Panc1 (cell line): ENCODE measurements around the gene SLC4A1.

Source experiments
- CTCF ChIP-seq: fragments of 450-650 bp; IDR thresholded peaks from 2 replicates; pipeline ENCODE4 v1.5.1; 2017; ENCODE audit warnings: mild to moderate bottlenecking
- POLR2AphosphoS5 ChIP-seq: IDR thresholded peaks from 2 replicates; pipeline ENCODE4 v1.6.1; 2012; ENCODE audit warnings: mild to moderate bottlenecking, low read depth, low read length, moderate library complexity
- SIN3A ChIP-seq: IDR thresholded peaks from 2 replicates; pipeline ENCODE4 v1.6.1; 2012; ENCODE audit warnings: low read depth, mild to moderate bottlenecking, low read length, moderate library complexity, borderline replicate concordance; ENCODE audit not compliant: insufficient read depth
- TCF7L2 ChIP-seq: IDR thresholded peaks from 2 replicates; pipeline ENCODE4 v1.6.1; 2011; ENCODE audit warnings: mild to moderate bottlenecking, low read depth, low read length, inconsistent platforms
- TF ChIP-seq, protein P1 (sequence below), 2 experiments: IDR thresholded peaks; 2 replicates each; pipeline ENCODE4 v1.6.1; 2011 to 2012; ENCODE audit warnings: low read depth in 2 of 2, control low read depth in 1 of 2, low read length in 1 of 2, mild to moderate bottlenecking in 1 of 2, moderate library complexity in 1 of 2; ENCODE audit not compliant: insufficient read depth in 1 of 2

DNA sequence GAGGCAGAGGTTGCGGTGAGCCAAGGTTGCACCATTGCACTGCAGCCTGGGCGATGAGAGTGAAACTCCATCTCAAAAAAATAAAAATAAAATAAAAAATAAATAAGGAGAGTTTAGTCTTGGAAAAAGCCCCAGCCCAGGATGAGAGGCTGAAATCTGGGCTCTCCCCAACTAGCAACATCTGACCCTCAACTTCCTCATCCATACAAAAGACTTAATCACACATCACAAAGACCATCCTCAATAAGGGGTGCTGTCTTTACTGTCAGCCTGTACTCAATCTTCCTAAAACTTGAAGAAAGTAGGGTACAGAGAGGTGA is 11.4 kb upstream of the SLC4A1 start:
- TF ChIP-seq TCF7L2 (no peak), CTCF (no peak), POLR2AphosphoS5 (no peak), SIN3A (no peak)
- TF ChIP-seq, protein P1, sequence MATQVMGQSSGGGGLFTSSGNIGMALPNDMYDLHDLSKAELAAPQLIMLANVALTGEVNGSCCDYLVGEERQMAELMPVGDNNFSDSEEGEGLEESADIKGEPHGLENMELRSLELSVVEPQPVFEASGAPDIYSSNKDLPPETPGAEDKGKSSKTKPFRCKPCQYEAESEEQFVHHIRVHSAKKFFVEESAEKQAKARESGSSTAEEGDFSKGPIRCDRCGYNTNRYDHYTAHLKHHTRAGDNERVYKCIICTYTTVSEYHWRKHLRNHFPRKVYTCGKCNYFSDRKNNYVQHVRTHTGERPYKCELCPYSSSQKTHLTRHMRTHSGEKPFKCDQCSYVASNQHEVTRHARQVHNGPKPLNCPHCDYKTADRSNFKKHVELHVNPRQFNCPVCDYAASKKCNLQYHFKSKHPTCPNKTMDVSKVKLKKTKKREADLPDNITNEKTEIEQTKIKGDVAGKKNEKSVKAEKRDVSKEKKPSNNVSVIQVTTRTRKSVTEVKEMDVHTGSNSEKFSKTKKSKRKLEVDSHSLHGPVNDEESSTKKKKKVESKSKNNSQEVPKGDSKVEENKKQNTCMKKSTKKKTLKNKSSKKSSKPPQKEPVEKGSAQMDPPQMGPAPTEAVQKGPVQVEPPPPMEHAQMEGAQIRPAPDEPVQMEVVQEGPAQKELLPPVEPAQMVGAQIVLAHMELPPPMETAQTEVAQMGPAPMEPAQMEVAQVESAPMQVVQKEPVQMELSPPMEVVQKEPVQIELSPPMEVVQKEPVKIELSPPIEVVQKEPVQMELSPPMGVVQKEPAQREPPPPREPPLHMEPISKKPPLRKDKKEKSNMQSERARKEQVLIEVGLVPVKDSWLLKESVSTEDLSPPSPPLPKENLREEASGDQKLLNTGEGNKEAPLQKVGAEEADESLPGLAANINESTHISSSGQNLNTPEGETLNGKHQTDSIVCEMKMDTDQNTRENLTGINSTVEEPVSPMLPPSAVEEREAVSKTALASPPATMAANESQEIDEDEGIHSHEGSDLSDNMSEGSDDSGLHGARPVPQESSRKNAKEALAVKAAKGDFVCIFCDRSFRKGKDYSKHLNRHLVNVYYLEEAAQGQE (IDR thresholded peaks at IDR 0.05; ENCODE audit: insufficient read depth in 1 of 2, low read depth in 2 of 2, low read length in 1 of 2): no peak
